Activated CD4-positive, CD25-positive, alpha-beta regulatory T cell treated with anti-CD3 and anti-CD28 coated beads, Interleukin-2, amount 50 U/mL, for 24 hours (primary cell): ENCODE results near the gene RNF123.
A peak's percentile ranks its signal among the peaks of the same experiment; 100 is the strongest.

Source experiments
- ATAC-seq, 2 donors: fragments of 150-1000 bp; cut with Tn5 transposase; one replicate each; pipeline ENCODE4 v1.10.0; 2021; ENCODE audit warnings: mild to moderate bottlenecking in 1 of 2, moderate library complexity in 1 of 2

The RNF123 gene

GRCh38 chr3:49659756-49660155 is 29.6 kb upstream of the RNF123 start:
- ATAC-seq: no peak

GRCh38 chr3:49661281-49661680 is 28.1 kb upstream of the RNF123 start:
- ATAC-seq: no peak

GRCh38 chr3:49662021-49662420 is 27.3 kb upstream of the RNF123 start:
- no peak for ATAC-seq

DNA sequence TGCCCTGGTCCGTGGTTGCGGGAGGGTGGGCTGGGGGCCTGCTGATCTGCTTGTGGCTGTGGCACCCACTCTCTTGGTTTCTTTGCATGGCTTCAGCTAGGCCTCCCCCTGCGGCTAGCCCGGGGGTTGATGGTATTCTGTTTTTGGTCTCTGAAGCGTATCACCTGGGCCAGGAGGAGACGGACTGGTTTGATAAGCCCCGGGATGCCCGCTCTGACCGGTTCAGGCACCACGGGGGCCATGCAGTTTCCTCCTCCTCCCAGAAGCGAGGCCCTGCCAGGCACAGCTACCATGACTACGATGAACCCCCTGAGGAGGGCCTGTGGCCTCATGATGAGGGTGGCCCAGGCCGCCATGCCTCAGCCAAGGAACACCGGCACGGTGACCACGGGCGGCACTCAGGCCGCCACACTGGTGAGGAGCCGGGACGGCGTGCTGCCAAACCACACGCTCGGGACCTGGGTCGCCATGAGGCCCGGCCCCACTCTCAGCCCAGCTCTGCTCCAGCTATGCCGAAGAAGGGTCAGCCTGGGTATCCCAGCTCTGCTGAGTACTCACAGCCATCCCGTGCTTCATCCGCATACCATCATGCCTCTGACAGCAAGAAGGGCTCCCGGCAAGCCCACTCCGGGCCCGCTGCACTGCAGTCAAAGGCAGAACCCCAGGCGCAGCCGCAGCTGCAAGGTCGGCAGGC is 26.5 kb upstream of the RNF123 start:
- ATAC-seq: no peak

- no peak for ATAC-seq
Measured at GRCh38 chr3:49663831-49664230, 25.5 kb upstream of the RNF123 start.

DNA sequence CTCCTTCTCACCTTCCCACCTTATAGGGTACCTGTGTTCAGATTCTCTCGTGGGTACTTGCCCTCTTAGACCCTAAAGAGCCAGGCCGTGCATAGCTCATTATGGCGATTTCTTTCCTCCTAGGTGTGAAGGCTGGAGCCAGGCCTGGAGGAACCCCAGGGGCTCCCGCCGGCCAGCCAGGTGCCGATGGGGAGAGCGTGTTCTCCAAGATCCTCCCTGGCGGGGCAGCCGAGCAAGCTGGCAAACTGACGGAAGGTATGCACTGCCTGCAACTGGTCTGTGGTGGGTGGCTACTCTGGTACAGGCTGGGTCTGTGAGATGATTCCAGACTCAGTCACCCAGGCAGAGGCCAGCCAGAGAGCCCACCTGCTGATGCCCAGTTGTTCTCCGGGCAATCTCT is 25.1 kb upstream of the RNF123 start:
- no peak for ATAC-seq

DNA sequence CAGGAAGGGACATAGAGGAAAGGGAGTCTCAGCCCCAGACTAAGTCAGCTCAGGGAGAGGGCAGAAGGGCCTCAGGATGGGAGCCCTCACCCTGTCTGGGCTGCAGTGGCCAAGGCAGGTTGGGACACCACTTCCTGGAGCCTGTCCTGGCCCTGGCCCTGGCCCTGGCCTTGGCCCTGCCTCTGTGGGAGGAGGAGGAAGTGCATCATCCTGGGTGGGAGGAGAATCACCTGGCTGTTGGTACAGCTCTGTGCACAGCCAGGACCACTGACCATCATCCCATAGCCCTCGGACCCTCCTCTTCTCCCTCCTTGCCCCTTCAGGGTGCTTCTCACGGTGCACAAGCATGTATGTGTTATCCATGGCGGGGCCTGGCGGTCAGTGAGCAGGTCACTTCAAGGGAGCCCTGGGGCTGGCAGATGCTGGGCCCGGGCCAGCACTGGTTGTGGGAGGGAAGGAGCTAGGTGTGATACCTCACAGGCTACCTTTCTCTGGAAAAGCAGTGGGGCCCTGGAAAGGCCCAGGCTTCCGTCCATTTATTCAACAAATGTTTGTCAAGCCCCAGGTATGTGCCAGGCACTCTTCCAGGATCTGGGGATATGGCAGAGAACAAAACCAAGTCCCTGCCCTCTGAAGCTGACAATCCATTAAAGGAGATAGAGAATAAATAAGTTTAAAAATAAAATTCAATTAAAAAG is 23.4 kb upstream of the RNF123 start:
- no peak for ATAC-seq

GRCh38 chr3:49666592-49666991 is 22.8 kb upstream of the RNF123 start:
- no peak for ATAC-seq

DNA sequence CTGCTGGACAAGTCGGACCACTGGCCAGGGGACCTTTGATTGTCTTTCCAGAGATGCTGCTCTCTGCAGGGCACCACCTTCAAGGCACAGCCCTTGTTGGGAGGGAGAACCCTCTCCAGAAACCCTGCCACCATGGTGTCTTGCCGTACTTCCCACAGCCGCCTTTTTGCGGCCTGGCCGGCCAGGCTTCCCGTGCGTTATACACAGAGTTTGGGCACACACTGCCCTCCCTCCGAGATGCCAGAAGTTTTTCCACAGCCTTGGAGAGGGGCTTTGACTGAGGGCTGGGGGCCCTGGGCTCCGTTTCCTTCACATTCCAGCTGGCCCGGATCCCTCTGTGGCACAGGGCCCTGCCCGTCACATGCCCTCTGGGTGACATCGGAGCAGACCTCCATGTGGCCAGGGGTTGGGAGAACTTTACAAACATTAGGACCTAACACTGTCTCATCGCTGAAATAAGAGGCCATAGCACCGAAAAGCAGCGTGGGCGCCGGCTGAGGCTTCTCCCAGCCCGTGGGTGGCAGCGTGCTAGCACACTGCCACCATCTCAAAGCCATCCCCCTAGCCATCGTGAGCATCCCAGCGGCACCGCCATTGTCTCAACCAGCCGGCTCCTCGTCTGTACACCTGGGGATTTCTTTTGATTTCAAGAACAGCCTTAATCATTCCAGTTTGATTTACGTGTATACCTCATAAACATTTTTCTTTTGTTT is 21.5 kb upstream of the RNF123 start:
- no peak for ATAC-seq

GRCh38 chr3:49668414-49668797 is 21.0 kb upstream of the RNF123 start:
- no peak for ATAC-seq

DNA sequence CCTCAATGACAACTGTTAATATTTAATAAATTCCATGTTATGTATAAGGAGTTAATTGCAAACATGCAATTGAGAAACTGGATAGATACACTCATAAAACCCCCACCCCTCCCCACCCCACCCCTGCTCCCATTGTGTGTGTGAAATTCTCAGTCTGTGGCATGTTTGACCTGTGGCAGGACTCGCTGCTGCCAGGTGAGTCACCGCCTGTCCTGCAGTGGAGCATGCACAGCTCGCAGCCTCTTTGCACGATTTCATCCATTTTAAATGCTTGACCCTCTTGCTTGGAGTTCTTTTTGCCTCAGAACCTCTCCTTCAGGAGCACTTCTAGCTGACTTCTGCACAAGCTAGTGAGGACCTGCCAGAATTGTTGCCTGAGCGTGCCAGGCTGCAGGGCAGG is 20.5 kb upstream of the RNF123 start:
- ATAC-seq: no peak

GRCh38 chr3:49669352-49669751 is 20.0 kb upstream of the RNF123 start:
- no peak for ATAC-seq

DNA sequence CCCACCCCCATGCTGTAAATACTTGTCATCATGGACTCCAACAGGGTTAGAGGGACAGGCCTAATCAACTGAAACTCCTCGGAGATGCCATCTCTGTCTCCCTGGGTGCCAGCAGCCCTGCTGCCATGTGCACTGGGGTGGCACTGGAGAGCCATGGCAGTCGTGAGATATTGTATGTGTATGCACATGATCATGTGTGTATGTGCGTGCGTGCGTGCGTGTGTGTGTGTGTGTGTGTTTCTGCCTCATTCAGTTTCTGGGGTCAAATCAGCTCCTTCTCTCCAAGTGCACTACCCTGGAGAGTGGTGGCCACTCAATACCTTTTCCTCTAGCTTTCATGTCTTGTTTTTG is 18.4 kb upstream of the RNF123 start:
- ATAC-seq: no peak

DNA sequence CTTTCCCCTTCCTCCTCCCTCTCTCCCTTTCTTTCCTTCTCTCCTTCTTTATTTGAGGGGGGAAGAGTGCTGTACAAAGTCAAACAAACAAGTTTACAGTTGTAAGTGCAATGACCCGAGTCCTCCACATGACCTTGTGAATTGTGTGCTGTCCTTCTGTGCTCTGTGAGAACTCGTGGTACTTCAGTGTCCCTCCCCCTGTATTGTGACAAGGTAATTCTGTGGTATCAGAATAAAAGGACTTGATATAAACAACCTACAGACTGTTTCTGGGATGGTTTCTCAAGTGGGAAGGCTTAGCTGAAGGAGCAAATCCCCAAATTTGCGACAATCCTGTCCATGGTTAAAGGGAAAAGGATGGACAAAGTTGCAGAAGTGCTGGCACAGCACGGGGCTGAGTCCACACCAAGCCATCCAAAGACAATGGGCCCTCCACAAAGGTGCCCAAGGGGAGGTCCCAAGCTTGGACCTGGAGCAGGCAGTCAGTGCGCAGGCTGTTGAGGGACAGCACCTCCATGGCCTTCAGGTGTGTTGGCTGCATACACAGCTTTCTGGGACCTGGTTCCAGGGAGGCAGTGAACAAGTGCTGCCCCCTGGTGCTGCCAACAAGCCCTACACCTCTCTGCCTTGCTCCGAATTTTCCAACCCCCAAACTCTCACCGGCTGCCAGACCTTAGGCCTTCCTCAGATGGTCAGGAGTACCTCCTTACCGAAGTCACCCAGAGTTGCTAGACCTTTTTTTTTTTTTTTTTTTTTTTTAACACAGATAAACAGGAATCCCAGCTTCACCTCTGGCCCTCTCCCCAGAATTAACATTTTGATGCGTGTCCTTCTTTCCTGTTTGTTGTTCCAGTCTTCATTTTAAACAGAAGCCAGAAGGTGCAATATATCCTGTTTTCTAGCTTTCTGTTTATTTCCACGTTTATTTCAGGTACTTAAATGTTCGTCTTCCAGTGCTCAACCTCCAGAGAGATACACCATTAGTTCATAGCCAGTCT is 17.8 kb upstream of the RNF123 start:
- ATAC-seq: no peak

GRCh38 chr3:49673121-49673714 is 16.1 kb upstream of the RNF123 start:
- ATAC-seq: no peak

DNA sequence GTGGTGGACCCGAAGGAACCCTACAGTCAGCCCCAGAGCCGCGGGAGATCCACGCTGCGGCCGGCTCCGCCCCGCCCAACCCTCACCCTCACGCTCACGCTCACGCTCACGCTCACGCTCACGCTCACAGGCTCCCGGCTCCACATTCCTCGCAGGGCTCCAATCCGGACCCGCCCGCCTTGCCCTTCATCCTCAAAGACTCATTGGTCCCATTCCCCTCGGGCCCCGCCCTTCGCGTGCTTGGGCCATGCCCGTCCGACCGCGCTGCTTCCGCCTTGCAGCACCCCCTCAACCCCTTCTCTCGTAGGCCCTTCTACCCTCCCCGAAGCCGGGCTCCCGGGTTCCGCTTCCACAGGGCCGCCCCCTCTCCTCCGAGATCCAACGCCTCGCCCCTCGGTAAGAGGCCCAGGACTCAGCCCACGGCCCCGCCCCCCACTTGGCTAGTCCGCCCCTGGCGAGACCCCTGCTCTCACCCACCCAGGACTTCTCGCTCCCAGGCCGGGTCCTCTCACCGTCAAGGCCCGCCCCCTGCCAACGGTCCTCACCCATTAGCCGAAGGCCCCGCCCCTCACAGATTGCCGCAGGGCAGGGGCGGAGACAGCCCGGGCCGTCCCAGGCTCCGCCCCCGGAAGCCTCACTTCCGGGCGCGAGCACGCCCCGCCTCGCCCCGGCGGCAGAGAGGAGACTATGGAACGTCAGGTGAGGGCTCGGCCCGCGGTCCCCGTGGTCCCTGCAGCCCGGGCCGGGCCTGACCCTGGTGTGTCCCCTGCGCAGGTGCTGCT is 15.5 kb upstream of the RNF123 start, which contains the start of gene APEH:
APEH (plus strand) TSS at position 637 of the 782 bp plus-strand sequence; CDS start at position 688, 51 bp downstream.
- peak; percentile 90 to 92 for ATAC-seq

GRCh38 chr3:49674497-49674983 is 14.8 kb upstream of the RNF123 start:
- ATAC-seq: peak; percentile 1 to 2

DNA sequence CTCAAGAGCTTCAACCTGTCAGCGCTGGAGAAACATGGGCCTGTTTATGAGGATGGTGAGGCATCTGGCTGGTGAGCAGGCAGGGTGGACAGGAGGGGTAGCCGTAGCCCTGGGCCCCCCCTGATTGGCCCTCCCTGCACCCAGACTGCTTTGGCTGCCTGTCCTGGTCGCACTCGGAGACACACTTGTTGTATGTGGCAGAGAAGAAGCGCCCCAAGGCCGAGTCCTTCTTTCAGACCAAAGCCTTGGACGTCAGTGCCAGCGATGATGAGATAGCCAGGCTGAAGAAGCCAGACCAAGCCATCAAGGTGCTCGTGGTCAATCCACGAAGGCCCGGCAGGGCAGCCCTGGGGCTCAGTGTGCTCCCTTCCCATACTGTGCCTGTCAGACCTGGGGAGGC is 13.4 kb upstream of the RNF123 start:
- ATAC-seq: no peak

GRCh38 chr3:49680493-49681231 is 8.7 kb upstream of the RNF123 start:
- no peak for ATAC-seq

DNA sequence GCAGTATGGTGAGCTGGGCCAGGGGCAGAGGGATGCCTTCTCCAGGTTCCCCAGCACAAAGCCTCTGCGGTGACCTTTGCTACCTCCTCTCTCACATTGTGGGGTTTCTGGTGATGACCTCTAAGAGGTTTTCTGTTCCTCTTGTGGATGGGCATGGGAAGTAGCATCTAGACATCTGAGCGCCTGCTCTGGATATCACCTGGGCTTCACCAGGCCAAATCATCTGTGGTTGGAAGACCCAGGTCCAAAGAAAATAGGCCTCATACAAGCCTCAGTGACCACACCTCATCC is 8.2 kb upstream of the RNF123 start:
- no peak for ATAC-seq

- ATAC-seq: no peak
Measured at GRCh38 chr3:49681543-49681942, 7.8 kb upstream of the RNF123 start.
